Spinal cord (tissue), 10 donors: ENCODE data around the gene RDH16. TPM values are rescaled to one million over a fixed set of nuclear protein-coding genes. Genes with fewer than 3 reads are reported as not detected.

Experiments
- DNase-seq, 6 donors: peaks; one replicate each; pipeline versions ENCODE4 v3.0.0 to v3.0.0-alpha.2; 2013 to 2015; ENCODE audit warnings: low spot score in 6 of 6, low read depth in 4 of 6
- H3K27ac ChIP-seq: one replicate; pipeline ENCODE4 v1.5.1; 2013; ENCODE audit warnings: low read depth, low read length, control low read depth
- H3K27me3 ChIP-seq: one replicate; pipeline ENCODE4 v1.6.1; 2013; ENCODE audit warnings: low read length; ENCODE audit not compliant: control insufficient read depth, insufficient read depth
- H3K36me3 ChIP-seq: one replicate; pipeline ENCODE4 v1.6.1; 2013; ENCODE audit warnings: low read length; ENCODE audit not compliant: control insufficient read depth, insufficient read depth
- H3K4me1 ChIP-seq: one replicate; pipeline ENCODE4 v1.6.1; 2013; ENCODE audit warnings: low read length; ENCODE audit not compliant: control insufficient read depth, insufficient read depth
- H3K4me3 ChIP-seq: one replicate; pipeline ENCODE4 v1.5.1; 2013; ENCODE audit warnings: low read depth, low read length, control low read depth
- H3K9me3 ChIP-seq: one replicate; pipeline ENCODE4 v1.6.1; 2013; ENCODE audit warnings: low read length; ENCODE audit not compliant: control insufficient read depth, insufficient read depth
- WGBS: methylation state at CpG from one replicate; pipeline ENCODE4 v1.1.5; 2013; ENCODE audit warnings: missing lambda C conversion rate; ENCODE audit not compliant: insufficient coverage; 5-methylcytosine and 5-hydroxymethylcytosine counted together
- polyA plus RNA-seq, 2 donors: library from polyadenylated mRNA; unstranded; fragments of 120-200 nt; gene quantifications; one replicate each; pipeline ENCODE4 v1.2.1, GENCODE V29; 2013; ENCODE audit not compliant: insufficient read length in 2 of 2
- total RNA-seq, 2 donors: library from RNA; depleted of rRNA in 1 of 2; stranded (reverse); fragments of 120-200 nt in 1 of 2; fragments of >200 nt in 1 of 2; gene quantifications; one replicate each; pipeline versions ENCODE4 v1.2.3 to v1.2.4, GENCODE V29; 2013 to 2014
- donor health status: healthy.

Gene RDH16
- total and polyA plus RNA-seq, 4 donors = 0.30 to 1.2 (median 0.60) TPM

- Histone ChIP-seq H3K27me3 (no peaks in the 10 kb centered on the region), H3K36me3 (no peaks in the 10 kb centered on the region), H3K9me3 (no peaks in the 10 kb centered on the region), H3K4me3 (no peak overlapping the region), H3K4me1 (no peaks in the 10 kb centered on the region), H3K27ac (no peak overlapping the region)
- DNase-seq = no peak
- WGBS = 83% methylated on average over 2 of the region's 2 CpGs
Observed at GRCh38 chr12:56958422-56958821, 1.0 kb upstream of the RDH16 start.

GRCh38 chr12:56955631-56956256, 1.7 kb downstream of the RDH16 start:
- no peak for DNase-seq
- H3K9me3 ChIP-seq = no peaks in the 10 kb centered on the region
- no peaks in the 10 kb centered on the region for H3K4me1 ChIP-seq
- no peak overlapping the region for H3K4me3 ChIP-seq
- H3K27ac ChIP-seq = no peak overlapping the region
- no peaks in the 10 kb centered on the region for H3K36me3 ChIP-seq
- H3K27me3 ChIP-seq = no peaks in the 10 kb centered on the region
- 86% methylated on average over 1 of the region's 2 CpGs for WGBS

DNA sequence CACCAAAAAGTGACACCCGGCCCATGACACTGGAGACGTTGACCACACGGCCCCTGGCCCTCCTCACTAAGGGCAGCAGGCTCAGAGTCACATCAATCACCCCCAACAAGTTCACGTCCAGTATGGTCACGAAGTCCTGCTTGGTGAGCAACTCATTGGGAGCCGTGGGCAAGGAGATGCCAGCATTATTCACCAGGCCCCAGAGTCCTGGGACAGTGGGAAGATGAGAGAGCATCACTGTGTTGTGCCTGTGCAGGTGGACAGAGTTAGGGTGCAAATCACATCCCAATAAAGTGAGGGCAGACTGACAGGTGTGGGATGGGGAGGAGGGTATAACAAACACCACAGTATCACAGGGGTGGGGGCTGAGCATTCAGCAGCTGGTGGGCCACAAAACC, 2.5 kb downstream of the RDH16 start:
- Histone ChIP-seq H3K36me3 (no peaks in the 10 kb centered on the region), H3K4me3 (no peak overlapping the region), H3K27ac (no peak overlapping the region), H3K4me1 (no peaks in the 10 kb centered on the region), H3K27me3 (no peaks in the 10 kb centered on the region), H3K9me3 (no peaks in the 10 kb centered on the region)
- DNase-seq = no peak
- 81% methylated on average over 5 of the region's 6 CpGs for WGBS

DNA sequence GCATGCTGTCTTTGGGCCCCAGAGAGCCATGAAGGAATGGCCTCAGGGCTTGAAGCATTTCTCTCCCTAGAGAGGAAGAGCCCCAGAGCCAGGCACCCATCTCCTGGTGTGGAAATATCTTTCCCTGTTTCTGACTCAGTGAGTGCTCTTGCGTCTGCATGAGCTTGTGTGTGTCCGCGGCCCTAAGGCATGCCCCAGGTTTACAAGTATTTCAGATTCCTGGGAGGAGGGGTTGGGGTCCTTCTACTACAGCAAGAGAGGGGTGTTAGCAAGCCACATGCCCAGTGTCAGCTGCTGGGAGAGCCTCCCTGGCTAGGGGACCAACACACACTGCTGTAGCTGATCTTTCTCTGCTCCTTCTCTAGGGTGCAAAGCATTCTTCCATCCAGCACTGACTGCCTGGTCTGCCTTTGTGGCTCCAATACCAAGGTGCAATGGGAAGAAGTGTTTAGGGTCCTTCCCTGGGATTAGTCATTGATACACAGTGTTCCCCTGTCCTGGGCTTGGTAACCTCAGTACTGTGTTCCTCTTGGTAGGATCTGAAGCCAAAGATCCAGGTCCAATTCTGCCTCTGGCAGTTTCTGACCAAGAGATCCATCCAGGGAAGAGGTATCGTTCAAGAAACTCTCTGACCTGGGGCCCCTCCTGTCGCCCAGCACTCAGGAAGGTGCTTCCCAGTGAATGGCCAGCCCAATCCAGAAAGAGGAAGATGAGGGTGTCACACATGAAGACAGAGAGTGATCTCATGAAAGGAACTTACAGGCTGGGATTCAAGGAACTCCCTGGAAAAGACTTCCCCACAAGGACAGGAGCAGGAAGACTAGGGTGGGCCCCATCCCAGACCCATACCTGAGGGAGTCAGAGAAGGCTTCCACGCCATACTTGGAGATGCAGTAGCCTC, 3.1 kb downstream of the RDH16 start:
- no peak overlapping the region for H3K4me3 ChIP-seq
- no peak for DNase-seq
- 84% methylated on average over 4 of the region's 6 CpGs for WGBS
- no peaks in the 10 kb centered on the region for H3K27me3 ChIP-seq
- H3K36me3 ChIP-seq = no peaks in the 10 kb centered on the region
- H3K4me1 ChIP-seq = no peaks in the 10 kb centered on the region
- H3K27ac ChIP-seq = no peak overlapping the region
- H3K9me3 ChIP-seq = no peaks in the 10 kb centered on the region

- WGBS = 21% methylated on average over 1 of the region's 1 CpG
- no peak overlapping the region for H3K27ac ChIP-seq
- no peaks in the 10 kb centered on the region for H3K36me3 ChIP-seq
- no peaks in the 10 kb centered on the region for H3K4me1 ChIP-seq
- H3K9me3 ChIP-seq = no peaks in the 10 kb centered on the region
- DNase-seq = no peak
- H3K4me3 ChIP-seq = no peak overlapping the region
- H3K27me3 ChIP-seq = no peaks in the 10 kb centered on the region
Observed at GRCh38 chr12:56953314-56953713, 4.1 kb downstream of the RDH16 start.

DNA sequence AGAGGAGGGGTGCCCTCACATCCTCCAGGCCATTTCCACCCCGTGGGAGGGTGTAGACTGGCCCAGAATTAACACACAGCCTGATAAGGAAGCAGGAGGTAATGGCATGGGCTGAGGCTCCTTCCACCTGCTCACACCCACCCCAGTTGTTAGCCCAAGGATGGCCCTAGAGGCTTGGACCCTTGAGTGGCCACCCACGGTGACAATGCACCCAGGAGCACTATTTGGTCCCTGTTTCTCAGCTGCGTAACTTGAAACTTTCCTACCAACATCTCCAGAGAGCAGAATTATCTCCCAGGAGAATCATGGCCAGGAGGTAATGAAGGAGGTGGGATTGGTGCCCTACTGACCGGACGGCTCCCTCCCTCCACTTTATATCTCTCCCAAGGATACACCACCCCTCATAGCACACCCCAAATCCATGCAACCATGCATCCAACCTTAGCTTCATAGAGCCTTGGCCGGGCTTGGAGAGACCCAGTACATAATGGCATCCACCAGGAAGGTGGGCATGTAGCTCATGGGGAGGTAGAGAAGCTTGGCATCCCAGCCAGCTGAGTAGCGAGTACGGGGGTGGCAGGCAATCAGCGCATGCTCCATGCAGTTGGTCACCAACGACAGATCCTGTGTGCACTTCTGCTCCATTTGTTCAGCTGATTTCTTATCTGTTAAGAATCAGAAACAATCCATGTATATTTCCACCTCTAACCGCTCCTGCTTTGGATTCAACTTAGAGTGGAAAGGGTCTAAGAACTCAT, 5.6 kb downstream of the RDH16 start:
- Histone ChIP-seq H3K36me3 (no peaks in the 10 kb centered on the region), H3K27me3 (no peaks in the 10 kb centered on the region), H3K9me3 (no peaks in the 10 kb centered on the region), H3K4me3 (no peak overlapping the region), H3K4me1 (no peaks in the 10 kb centered on the region), H3K27ac (no peak overlapping the region)
- DNase-seq = no peak
- WGBS = 83% methylated on average over 7 of the region's 11 CpGs

- Histone ChIP-seq H3K9me3 (no peaks in the 10 kb centered on the region), H3K4me1 (no peaks in the 10 kb centered on the region), H3K27me3 (no peaks in the 10 kb centered on the region), H3K4me3 (no peak overlapping the region), H3K27ac (no peak overlapping the region), H3K36me3 (no peaks in the 10 kb centered on the region)
- 95% methylated on average over 2 of the region's 2 CpGs for WGBS
- no peak for DNase-seq
Observed at GRCh38 chr12:56948881-56949280, 8.5 kb downstream of the RDH16 start.

- DNase-seq = no peak
- H3K36me3 ChIP-seq = no peaks in the 10 kb centered on the region
- no peak overlapping the region for H3K27ac ChIP-seq
- H3K27me3 ChIP-seq = no peaks in the 10 kb centered on the region
- no peaks in the 10 kb centered on the region for H3K4me1 ChIP-seq
- H3K4me3 ChIP-seq = no peak overlapping the region
- H3K9me3 ChIP-seq = no peaks in the 10 kb centered on the region
Observed at GRCh38 chr12:56948457-56948777, 9.0 kb downstream of the RDH16 start.

DNA sequence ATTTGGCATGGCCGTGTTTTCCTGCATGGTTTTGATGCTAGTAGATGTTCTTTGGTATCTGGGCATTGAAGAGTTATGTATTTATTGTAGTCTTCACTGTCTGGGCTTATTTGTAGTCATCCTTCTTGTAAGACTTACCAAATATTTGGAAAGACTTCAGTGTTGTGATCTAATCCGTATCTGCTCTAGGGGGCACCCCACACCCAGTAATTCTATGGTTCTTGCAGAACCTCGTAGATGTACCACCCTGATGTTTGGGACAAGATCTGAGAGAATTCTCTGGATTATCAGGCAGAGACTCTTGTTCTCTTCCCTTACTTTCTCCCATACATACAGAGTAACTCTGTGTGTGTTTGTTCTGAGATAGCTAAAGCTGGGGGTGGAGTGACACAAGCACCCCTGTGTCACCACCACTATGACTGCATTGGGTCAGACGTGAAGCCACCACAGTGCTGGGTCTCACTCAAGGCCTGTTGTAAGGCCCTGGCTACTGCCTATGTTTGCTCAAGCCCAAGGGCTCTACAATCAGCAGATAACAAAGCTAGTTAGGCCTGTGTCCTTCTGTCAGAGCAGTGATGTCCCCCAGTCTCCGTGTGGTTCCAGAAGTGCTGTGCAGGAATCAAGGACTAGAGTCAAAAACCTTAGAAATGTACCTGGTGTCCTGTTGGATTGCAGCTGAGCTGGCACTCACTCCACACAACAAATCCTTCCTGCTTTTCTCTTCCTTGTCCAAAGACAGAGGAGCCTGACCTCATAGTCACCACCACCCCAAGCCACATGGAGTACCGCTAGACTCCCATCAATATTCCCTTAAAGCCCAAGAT, 9.6 kb downstream of the RDH16 start:
- no peak for DNase-seq
- H3K4me3 ChIP-seq = no peak overlapping the region
- 93% methylated on average over 4 of the region's 6 CpGs for WGBS

More for the DNA sequence above, 9.6 kb downstream of the RDH16 start:
- Histone ChIP-seq H3K27ac (no peak overlapping the region), H3K9me3 (no peaks in the 10 kb centered on the region), H3K27me3 (no peaks in the 10 kb centered on the region), H3K4me1 (no peaks in the 10 kb centered on the region), H3K36me3 (no peaks in the 10 kb centered on the region)
